HG03196 (cell line): ENCODE results near the gene GPR153.

Experiments
- ATAC-seq: cut with Tn5 transposase; IDR thresholded peaks from one replicate; pipeline ENCODE4 v1.9.1; 2021; ENCODE audit not compliant: unreplicated experiment

The GPR153 gene

GRCh38 chr1:6207075-6207885, 53.6 kb downstream of the GPR153 start:
- ATAC-seq = no peak

- no peak for ATAC-seq
Measured at GRCh38 chr1:6206520-6206855, 54.4 kb downstream of the GPR153 start.

- peak; percentile 58 for ATAC-seq
Measured at GRCh38 chr1:6205849-6206519, 54.9 kb downstream of the GPR153 start, which contains the start of gene RNF207. TSS of gene RNF207 (plus strand) at chr1:6206119. CDS start at chr1:6206536, 417 bp downstream.

GRCh38 chr1:6202256-6202655, 58.6 kb downstream of the GPR153 start:
- ATAC-seq = no peak

- no peak for ATAC-seq
Measured at GRCh38 chr1:6200188-6200809, 60.6 kb downstream of the GPR153 start.

GRCh38 chr1:6199298-6200187, 61.4 kb downstream of the GPR153 start, which contains the start of gene RPL22:
TSS of gene RPL22 (minus strand) at chr1:6199595. CDS start at chr1:6199573, 22 bp downstream.
- ATAC-seq = peak; percentile 95

GRCh38 chr1:6198646-6199297, 62.1 kb downstream of the GPR153 start:
- ATAC-seq = no peak

- no peak for ATAC-seq
Measured at GRCh38 chr1:6197746-6198427, 63.0 kb downstream of the GPR153 start.
